HL-60/S4 treated with phorbol 12-myristate 13-acetate at 8.2 ng/mL for 4 days and 3 days (cell line): Measurements from ENCODE around the gene MYBBP1A.
"Not testable (repeated sequence)": the region's sequence is repeated elsewhere in the genome, so short reads cannot be mapped to it uniquely, and the experiment has no call there.

ENCODE experiments used
- in situ Hi-C: fragments of 300-500 bp; cut with MboI; formaldehyde crosslinking; loops from 2 replicates; pipeline ENCODE4 v1.15.0; 2022; ENCODE audit warnings: low sequenced_read_pairs

MYBBP1A gene, protein sequence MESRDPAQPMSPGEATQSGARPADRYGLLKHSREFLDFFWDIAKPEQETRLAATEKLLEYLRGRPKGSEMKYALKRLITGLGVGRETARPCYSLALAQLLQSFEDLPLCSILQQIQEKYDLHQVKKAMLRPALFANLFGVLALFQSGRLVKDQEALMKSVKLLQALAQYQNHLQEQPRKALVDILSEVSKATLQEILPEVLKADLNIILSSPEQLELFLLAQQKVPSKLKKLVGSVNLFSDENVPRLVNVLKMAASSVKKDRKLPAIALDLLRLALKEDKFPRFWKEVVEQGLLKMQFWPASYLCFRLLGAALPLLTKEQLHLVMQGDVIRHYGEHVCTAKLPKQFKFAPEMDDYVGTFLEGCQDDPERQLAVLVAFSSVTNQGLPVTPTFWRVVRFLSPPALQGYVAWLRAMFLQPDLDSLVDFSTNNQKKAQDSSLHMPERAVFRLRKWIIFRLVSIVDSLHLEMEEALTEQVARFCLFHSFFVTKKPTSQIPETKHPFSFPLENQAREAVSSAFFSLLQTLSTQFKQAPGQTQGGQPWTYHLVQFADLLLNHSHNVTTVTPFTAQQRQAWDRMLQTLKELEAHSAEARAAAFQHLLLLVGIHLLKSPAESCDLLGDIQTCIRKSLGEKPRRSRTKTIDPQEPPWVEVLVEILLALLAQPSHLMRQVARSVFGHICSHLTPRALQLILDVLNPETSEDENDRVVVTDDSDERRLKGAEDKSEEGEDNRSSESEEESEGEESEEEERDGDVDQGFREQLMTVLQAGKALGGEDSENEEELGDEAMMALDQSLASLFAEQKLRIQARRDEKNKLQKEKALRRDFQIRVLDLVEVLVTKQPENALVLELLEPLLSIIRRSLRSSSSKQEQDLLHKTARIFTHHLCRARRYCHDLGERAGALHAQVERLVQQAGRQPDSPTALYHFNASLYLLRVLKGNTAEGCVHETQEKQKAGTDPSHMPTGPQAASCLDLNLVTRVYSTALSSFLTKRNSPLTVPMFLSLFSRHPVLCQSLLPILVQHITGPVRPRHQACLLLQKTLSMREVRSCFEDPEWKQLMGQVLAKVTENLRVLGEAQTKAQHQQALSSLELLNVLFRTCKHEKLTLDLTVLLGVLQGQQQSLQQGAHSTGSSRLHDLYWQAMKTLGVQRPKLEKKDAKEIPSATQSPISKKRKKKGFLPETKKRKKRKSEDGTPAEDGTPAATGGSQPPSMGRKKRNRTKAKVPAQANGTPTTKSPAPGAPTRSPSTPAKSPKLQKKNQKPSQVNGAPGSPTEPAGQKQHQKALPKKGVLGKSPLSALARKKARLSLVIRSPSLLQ (N-terminal part only)

DNA sequence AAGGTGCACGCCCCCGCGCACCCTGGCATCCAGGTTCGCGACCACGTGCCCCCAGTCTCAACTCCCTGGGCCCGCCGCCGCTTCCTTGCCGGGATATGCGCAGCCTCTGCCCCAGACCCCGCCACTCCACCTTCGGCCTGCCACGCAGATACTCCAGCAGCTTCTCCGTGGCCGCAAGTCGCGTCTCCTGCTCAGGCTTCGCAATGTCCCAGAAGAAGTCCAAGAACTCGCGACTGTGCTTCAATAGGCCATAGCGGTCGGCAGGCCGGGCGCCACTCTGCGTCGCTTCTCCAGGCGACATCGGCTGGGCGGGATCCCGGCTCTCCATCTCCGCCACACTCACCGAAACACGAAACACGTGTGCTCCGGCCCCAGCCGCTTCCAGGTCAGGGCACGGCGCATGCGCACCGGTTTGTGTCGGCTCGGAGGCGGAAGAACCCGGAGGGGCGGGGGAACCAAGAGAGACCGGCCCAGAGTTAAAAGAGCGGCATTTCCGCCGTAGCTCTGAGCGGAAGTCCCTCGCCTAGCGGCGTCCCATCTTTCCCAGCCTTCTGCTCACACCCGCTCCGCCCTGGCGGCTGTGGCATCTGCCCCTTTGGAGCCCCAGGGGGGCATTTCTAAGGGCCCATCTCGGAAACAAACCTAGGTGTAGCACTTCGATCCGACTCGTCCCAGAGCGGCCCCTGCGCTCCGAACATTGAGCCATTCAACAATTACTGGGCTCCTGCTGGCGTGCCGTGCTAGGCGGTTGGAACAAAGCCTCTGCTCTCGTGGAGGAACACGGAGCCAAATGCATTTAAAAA lies at the start of gene MYBBP1A:
Gene MYBBP1A (minus strand): TSS at position 388 of the 803 bp plus-strand sequence. CDS start 60 bp downstream, at position 328.
- in situ Hi-C loops: loop anchor here (25.0 kb wide), 1 partner anchor 332 kb away; the partner anchor contains the start of gene C17orf107

DNA sequence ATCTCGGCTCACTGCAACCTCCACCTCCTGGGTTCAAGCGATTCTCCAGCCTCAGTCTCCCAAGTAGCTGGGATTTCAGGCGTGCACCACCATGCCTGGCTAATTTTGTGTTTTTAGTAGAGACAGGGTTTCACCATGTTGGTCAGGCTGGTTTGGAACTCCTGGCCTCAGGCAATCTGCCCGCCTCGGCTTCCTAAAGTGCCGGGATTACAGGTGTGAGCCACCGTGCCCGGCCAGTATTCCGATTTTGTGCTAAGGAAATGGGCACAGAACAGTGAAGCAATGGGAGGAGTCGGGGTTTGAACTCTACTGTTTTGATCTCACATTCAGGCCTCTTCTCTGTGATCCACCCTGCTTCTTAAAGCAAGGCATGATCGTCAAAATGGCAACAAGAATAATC lies 49.6 kb upstream of the MYBBP1A start:
- in situ Hi-C loops: not testable (repeated sequence)

DNA sequence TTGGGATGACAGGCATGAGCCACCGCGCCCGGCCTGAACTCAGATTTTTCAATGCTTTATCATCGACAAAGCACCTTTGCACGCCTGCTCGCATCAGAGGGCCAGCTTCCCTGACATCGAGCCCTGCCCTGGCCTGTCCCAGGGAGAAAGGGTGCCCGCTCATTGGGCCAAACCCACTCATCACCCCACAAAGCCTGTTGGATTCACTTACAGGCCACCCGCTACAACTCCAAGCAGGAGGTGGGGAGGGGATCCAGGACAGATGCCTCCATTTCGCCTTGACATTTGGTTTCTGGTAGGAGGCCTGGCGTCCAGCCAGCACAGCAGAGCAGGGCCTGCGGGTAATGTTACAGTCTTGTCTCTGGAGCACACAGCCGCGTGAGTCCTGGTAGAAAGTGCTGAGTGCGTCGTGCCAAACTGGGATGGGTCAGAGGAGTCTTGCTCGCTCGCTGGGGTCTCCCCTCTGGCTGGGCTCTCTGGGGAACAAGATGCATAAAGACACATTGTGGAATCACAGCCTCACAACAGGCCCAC lies 49.0 kb upstream of the MYBBP1A start:
- in situ Hi-C loops: no loop called here

DNA sequence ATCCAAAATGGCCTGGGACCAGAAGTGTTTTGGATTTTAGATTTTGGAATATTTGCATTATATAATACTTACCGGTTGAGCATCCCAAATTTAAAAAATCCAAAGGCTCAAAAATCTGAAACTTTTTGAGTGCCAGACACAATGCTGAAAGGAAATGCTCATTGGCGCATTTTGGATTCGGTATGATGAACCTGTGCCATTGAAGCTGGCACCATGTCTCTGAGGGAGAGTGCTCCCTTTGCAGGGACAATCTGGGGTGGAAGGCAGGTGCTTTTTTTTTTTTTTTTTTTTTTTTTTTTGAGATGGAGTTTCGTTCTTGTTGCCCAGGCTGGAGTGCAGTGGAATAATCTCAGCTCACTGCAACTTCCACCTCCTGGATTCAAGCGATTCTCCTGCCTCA lies 46.9 kb upstream of the MYBBP1A start:
- in situ Hi-C loops: no loop called here

DNA sequence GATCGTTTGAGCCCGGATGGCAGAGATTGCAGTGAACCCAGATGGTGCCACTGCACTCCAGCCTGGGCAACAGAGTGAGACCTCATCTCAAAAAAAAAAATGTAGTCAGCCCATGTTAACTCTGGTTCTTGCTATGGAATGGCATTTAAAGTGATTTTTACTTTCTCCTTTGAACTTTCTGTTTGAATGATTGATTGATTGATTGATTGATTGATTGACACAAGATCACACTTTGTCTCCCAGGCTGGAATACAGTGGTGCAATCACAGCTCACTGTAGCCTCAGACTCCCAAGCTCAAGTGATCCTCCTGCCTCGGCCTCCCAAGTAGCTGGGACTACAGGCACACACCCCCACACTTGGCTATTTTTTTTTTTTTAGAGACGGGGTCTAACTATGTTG lies 46.1 kb upstream of the MYBBP1A start:
- in situ Hi-C loops: no loop called here

DNA sequence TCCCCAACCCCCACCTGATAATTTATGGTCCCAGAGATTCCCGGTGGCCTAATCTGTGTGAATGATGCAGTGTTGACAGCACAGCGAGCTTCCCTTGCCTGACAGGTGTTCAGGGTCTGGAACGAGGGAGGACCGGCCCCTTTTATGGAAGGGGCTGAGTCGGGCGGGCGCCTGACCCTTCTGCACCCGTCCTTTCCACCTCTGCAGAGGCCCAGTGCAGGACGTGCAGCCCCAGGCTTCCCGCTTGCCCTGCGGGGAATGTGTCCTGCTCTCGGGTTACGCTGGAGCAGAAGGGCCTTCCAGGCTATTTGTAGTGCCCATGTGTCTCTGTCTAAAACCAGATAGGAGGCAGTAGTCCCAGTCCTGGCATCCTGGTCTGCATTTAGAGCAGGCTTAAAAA lies 45.4 kb upstream of the MYBBP1A start:
- in situ Hi-C loops: no loop called here

DNA sequence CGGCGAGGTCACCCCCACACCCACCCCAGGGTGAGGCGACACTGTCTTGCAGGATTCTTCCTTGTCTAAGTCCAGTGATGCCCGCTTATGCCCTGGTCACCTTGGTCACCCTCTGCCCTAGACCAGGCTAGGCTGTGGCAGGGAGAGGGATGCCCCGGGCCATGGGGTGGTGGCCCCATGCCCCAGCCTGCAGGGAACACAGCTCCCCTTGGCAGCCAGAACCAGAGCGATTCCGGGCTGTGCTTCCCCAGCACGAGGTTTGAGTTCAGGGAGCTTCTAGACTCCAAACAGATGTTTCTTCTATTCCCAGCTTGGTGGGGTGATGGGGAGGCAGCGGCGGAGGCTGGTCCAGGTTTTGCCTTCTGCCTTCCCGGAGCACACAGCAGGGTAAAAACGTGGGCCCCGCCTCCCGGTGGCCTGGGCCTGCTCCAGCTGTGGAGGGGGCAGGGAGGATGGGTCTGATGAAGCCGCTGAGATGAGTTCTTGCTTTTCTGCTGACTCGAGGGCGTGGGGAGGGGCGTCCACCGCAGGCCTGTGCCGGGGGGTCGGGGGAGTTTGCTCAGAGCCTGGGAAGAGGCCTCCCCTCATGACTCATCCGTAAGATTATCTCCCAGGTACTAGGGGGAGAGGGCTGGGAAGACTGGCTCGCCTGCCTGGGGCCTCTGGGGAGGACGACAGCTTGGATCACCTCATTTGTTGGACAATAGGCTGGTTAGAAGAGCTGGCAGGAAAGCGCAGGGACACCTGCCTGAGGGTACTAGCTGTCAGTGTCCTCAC lies 44.5 kb upstream of the MYBBP1A start:
- in situ Hi-C loops: no loop called here

DNA sequence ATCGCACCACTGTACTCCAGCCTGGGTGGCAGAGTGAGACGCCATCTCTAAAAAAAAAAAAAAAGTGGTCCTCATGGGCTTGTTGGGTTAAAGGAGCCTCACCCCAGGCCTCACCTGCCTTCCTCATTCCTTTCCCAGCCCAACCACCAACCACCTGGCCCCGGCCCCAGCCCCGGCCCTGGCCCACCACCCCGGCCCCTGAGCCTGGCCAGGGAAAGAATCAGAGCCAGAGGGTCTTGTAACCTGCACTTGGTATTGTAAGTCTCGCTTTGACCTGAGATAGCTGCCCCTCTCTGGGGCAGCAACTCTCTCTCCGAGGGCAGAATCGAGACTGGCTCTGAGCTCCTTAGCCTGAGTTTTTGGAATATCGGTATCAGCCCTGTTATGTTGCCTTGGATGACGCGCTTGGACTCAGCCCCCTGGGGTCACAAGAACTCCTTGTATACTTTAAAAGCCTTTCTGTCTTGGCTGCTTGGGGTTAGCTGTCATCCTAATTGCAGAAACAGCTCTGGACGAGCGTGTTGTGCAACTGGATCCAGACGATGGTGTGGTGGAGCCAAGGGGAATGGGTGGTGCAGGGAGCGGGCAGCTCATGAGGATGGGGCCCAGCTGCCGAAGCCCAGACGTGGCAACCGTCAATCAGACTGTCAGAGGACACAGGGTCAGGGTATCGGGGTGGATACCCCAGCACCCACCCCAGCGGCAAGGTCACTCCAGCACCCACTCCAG lies 43.8 kb upstream of the MYBBP1A start:
- in situ Hi-C loops: no loop called here

DNA sequence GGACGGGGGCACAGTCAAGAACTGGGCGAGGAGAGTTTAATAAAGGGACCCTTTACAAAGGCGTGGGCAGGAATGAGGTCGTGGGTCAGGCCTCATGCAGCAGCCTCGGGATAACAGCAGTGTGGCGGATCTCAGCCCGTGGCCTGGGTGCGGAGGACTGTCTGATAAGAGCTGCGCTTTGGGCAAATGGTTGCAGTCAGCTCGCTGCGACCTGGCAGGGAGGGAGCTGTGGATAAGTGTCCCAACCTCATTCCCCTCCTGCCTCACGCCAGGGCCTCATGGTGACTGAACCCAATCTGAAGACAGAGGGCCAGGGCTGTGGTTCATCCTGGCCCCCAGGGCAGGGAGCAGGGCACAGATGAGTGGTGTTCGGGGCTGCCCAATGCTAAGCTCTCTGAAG lies 42.8 kb upstream of the MYBBP1A start:
- in situ Hi-C loops: no loop called here

DNA sequence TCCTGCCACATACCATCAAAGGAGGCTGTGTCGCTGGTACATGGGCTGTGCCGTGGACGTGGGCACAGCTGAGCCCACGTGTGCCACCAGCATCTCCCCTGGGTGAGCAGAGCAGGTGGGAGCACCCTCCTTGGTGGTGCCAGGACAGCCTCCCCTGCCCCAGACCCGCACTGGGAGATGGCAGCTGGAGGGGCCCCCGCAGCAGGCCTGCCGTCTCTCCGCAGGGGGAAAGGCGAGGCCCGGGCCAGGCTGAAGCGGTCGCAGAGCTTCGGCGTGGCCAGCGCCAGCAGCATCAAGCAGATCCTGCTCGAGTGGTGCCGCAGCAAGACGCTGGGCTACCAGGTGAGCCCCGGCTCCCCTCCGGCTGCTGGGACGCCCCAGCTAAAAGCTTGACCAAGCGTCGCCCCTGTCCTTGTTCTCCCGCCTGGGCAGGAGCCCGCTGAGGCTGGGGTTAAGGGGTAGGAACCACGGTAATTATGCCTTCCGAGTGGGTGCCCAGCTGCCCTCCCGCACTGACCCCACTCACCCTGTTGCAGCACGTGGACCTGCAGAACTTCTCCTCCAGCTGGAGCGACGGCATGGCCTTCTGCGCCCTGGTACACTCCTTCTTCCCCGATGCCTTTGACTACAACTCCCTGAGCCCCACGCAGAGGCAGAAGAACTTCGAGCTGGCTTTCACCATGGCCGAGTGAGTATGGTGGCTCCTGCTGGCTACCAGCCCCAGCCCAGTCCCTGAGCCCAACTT lies 41.6 kb upstream of the MYBBP1A start:
- in situ Hi-C loops: no loop called here

DNA sequence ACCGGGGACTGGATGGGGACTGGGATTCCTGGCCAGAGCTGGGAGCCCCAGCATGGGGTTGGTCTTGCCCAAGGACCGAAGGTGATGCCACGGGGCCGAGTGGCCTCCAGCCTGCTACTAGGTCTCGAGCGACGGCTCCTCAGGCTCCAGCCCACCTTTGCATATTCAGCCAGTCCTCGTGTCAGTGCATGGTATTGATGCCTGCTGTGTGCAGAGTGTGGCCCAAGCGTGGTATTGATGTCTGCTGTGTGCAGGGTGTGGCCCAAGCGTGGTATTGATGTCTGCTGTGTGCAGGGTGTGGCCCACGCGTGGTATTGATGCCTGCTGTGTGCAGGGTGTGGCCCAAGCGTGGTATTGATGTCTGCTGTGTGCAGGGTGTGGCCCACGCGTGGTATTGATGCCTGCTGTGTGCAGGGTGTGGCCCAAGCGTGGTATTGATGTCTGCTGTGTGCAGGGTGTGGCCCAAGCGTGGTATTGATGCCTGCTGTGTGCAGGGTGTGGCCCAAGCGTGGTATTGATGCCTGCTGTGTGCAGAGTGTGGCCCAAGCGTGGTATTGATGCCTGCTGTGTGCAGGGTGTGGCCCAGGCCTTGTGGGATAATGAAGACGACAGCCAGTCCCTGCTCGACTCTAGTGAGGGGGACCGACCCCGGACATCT lies 40.6 kb upstream of the MYBBP1A start:
- in situ Hi-C loops: not testable (repeated sequence)

DNA sequence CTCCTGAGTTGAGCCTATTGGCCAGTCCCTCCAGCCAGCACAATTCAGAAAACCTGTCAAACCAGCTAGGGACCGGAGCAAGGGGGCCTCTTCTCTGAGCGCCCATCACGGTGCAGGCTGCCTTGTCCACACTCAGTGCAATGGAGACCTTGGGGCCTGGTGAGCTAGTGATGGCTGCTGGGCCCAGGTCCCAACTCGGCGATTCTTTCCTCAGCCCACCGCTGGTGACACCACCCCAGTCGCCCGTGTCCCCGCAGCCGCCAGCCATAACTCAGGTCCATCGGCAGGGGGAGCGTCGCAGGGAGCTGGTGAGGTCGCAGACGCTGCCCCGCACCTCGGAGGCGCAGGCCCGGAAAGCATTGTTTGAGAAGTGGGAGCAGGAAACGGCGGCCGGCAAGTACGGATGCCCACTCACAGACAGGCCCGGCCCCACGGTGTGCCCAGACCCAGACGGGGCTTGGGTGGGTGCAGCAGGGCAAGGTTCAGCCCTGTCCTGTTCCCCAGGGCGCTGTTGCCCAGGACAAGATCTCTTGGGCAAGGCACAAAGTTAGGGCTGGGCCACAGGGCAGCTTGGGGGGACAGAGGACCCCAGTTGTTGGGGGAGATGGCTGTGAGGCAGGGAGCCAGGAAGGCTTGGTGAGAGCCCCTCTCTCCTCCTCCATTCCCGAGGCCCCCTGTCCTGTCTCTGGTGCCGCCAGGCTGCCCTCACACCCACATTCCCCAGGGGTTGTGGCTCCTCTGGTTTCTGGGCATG lies 39.9 kb upstream of the MYBBP1A start:
- in situ Hi-C loops: no loop called here

DNA sequence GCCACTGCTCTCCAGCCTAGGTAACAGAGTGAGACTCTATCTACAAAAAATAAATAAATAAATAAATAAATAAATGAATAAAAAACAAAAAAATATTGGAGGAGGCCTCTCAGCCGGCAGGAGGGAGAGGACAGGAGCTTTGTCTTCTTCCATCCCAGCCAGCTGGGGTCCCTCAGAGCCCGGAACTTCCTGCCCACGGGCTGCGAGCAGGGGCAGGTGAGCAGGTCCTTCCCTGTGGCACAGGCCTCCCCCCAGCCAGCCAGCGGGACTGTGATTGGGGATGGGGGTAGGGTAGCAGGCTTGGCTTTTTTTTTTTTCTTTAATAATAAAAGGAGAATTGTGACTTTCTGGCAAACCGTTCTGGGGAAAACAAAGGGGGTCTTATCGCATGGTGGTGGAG lies 39.2 kb upstream of the MYBBP1A start:
- in situ Hi-C loops: no loop called here

DNA sequence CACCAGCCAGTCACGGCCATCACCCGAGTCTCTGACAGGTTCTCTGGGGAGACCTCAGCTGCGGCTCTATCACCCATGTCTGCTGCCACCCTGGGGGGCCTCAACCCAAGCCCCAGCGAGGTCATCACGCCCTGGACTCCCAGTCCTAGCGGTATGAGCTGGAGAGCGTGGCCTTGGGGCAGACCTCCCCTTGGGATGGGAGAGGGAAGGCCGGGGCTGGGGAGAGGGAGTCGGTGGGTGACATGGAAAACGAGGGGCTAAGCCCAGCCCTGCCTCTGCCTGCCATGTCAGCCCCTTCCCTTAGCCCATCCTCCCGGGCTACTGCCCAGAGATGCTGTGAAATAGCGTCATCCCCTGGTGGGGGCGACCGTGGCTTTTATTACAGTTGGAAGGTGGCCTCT lies 37.8 kb upstream of the MYBBP1A start:
- in situ Hi-C loops: no loop called here

DNA sequence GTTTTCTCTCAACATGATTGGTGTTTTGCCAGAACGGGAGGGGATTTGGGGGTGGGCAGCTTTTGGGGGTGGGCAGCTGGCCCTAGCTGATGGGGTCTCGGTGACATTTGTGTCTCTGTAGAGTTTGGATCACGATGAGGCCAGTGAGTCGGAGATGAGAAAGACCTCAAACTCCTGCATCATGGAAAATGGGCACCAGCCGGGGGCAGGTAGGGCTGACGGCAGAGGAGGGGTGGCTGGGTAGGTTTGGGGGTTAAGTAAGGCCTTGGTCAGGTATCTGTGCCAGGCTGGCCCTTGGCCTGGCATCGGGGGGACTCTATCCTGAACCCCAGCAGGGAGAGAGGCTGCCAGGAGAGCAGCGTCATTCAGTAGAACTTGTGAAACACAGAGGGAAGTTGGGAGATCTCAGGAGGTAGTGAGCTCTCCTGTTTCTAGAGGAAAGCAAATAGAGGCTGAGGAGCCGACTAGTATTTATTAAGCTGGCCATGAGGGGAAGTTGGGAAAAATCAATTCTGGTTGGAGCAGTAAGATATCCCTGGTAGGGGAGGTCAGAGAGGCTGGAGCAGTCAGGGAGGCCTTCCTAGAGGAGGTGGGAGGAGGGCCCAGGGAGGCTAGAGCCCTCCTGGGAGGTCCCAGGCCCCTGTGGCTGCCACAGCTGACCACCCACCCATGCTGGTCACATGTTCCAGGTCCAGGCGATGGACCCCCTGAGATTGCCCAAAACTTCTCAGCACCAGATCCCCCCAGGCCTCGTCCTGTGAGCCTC lies 37.2 kb upstream of the MYBBP1A start:
- in situ Hi-C loops: no loop called here

DNA sequence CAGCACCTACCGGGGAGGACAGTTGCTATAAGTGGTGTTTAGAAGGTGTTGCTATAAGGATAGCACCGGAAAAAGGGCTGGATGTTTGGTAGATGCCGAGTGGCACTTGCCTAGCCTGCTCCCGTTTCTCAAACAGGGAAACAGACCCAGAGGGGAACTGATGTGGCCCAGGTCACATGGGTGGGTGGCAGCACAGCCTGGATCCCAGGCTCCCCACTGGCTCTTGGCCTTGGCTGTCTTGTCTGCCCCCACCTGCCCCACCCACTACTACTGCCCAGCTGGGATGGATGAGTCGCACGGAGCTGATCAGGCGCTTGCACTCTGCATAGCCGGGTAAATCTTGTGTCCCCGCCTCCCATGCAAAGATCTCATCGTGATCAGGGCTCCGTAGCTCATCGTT lies 36.3 kb upstream of the MYBBP1A start:
- in situ Hi-C loops: no loop called here
